Measurements from ENCODE around the gene AK6. TPM values are rescaled to one million over a fixed set of nuclear protein-coding genes. Genes with fewer than 3 reads are reported as not detected.
A peak's percentile ranks its signal among the peaks of the same experiment; 100 is the strongest.
"Not testable (repeated sequence)": the region's sequence is repeated elsewhere in the genome, so short reads cannot be mapped to it uniquely, and the experiment has no call there.

Gene AK6
- total RNA-seq, 1 donor from 2014 or later = 16.7 TPM

DNA sequence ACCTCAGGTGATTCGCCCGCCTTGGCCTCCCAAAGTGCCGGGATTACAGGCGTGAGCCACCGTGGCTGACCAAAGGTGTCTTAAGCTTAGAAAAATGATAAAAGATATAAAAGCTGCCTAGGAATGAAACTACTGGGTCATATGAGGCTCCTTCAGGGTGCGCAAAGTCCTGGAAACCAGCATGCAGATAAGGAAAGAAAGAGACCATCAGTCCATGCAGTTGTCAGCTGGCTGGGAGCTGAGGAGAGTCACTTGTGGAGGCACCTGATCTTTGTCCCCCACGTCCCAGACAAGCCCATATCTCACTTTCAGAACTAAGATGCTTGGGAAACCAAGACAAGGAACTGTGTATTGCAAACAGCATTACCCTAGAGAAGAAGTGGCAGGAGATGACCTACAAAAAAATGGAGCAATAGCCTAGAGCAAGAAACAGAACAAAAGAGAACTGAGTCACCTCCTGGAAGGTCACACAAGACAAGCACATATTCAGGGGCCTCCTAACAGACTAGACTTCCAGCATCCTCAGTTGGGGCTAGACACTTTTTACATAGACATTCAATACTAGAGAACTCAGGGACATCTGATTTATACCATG lies 33.9 kb downstream of the AK6 start:
- no peak for DNase-seq (ENCODE audit: low read depth in 2 of 2)

DNA sequence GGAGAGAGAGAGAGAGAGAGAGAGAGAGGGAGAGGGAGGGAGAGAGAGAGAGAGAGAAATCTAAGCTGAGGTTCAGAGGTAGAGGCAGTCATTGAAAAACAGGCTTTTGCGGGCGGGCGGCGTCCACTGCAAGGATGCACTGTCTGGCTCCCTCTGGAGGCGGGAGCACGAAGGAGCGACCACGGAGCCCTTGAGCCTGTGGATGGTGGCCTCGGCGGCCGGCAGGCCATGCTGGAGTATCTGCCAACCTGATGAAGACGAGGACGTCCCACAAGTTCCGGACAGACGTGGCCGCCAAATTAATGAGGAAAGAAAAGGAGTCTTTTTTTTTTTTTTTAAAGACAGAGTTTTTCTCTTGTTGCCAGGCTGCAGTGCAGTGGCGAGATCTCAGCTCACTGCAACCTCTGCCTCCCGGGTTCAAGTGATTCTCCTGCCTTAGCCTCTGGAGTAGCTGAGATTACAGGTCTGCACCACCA lies 34.5 kb downstream of the AK6 start:
- DNase-seq (ENCODE audit: low read depth in 2 of 2) = peak; percentile 61 to 81

DNA sequence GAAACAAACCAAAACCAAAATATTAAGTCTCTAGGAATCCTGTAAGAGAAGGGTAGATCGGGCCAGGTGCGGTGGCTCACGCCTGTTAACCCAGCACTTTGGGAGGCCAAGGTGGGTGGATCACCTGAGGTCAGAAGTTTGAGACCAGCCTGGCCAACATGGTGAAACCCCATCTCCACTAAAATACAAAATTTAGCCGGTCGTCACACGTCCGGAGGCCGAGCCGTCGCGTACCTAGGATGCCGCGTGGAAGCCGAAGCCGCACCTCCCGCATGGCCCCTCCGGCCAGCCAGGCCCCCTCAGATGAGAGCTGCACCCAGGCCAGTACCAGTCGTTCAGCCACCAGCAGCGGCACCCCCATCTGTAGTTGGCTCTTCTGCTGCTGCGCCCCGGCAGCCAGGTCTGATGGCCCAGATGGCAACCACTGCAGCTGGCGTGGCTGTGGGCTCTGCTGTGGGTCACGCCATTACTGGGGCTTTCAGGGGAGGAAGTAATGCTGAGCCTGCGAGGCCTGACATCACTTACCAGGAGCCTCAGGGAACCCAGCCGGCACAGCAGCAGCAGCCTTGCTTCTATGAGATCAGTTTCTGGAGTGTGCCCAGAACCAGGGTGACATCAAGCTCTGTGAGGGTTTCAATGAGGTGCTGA lies 35.5 kb downstream of the AK6 start:
- DNase-seq (ENCODE audit: low read depth in 2 of 2) = not testable (repeated sequence)

DNA sequence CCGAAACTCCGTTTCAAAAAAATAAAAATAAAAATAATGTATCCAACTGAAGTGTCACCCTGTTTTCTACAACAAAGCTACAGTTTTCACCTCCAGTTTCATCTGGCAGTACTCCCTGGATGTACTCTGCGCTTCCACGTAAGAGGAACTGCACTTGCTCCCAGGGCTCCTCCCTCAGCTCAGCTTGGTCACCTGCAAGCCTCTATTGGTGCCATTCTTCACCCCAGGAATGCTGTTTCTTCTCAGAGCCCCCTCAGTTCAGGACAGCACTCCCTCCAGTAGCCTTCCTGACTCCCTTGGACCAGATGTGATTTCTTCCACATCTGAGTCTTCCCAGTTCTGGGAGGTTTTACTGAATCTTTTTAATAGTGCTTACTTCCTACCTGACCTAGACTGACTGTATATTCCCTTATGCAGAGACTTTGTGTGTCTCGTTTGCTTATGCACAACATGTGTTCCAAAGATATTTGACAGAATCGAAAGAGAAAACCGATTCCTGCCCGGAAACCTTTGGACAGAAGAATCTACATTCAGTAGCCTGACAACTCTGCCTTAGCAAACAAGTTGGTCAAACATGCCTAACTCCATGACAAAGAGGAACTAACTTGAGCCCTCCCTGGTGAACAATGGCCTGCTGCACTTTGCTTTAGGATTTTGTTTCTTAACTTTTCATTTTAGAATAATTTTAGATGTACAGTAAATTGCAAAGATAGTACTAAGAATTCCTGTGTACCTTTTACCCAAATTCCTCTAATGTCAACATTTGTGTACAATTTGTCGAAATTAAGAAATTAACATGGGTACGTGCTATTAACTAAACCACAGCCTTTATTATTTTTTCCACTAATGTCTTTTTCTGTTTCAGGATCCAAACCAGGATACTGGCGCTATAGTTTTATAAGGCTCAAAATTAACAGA lies 37.5 kb downstream of the AK6 start:
- DNase-seq (ENCODE audit: low read depth in 2 of 2) = no peak

DNA sequence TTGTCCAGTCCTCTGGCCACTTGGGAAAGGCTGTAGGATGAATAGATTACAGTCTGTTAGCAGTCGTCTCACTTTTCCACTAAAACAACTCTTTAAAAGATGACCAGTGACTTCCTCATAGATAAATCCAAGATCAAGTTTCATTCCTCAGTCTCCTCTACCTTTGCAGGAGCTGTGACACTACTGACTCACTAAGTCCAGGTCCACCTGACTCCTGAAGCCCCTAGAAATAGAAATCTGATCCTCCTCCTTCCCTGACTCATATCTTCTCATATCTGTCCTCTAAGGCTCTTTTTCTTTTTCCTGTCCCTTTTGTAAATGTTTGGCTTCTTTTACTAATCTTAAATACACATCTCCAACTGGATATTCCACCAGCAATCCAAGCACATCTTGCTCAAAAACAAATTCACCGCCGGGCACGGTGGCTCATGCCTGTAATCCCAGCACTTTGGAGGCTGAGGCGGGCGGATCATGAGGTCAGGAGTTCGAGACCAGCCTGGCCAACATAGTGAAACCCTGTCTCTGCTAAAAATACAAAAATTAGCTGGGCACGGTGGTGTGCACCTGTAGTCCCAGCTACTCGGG lies 39.3 kb downstream of the AK6 start:
- no peak for DNase-seq (ENCODE audit: low read depth in 2 of 2)

DNA sequence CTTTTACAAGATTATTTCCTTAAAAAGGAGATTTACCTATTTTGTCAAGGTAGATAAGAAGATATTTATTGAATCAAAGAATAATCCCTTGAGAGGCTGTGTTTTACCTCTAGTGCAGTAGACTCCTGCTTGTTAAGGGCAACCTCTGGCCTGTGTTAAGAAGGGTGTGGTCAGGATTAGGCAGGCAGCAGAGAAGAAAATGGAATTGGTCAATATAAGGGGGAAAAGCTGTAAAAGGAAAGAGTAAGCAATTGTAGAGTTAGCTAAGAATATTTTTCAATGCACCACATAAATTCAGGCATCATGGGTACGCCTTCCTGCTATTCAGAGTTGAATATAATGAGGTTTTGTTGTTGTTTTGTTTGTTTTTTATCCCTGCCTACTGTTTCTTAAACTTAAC lies 43.0 kb downstream of the AK6 start:
- DNase-seq (ENCODE audit: low read depth in 2 of 2) = no peak

DNA sequence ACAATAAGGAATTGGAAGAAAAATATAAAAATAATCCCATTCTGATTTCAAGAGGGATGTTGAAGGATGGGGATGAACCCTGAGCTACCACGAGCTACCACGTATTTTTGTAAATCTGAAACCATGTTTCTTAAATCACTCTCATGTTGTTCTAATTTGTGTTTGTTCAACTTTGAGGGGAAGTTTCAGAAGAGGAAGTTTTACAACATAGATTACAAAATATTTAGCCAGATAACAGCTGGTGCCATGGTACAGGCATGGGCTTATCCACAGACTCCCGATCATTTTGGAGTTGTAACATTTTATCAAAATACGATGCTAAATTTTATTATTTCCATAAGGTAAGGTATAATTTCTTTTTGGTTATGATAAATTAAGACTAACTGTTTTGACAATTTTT lies 51.9 kb downstream of the AK6 start:
- no peak for DNase-seq (ENCODE audit: low read depth in 2 of 2)

DNA sequence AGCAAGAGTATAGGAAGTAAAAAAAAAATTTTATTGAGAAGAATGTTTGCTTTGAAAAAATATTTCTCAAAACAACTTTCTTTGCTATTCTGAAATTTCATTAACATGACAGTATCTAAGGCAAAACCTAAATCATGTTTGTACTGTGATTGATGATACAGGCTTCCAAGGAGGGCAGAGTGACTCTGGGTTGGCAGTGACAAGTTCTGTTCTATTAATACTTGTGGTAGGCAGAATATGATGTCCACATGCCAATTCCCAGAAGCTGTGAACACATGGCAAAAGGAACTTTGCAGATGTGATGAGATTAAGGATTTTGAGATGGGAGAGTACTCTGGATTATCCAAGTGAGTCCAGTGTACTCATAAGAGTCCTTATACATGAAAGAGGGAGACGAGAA lies 53.3 kb downstream of the AK6 start:
- no peak for DNase-seq (ENCODE audit: low read depth in 2 of 2)

DNA sequence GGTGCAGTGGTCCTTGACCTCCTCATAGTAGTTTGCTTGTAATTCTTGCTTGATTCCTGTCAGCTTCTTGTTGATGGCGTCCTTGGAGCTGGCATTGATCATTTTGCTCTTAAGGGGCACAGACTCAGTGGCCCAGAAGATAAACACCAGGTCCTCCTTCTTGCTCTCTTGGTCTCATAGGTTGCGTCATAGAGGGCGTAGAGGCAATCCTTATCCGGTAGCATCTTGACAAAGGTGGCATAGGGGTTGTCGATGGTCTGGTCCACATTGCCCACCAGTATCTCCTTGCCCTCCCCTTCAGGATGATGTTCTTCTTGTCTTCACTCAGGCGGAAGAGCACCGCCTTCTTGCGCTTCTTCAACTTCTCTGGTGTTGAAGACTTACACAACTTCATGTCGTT lies 55.9 kb downstream of the AK6 start:
- no peak for DNase-seq (ENCODE audit: low read depth in 2 of 2)

DNA sequence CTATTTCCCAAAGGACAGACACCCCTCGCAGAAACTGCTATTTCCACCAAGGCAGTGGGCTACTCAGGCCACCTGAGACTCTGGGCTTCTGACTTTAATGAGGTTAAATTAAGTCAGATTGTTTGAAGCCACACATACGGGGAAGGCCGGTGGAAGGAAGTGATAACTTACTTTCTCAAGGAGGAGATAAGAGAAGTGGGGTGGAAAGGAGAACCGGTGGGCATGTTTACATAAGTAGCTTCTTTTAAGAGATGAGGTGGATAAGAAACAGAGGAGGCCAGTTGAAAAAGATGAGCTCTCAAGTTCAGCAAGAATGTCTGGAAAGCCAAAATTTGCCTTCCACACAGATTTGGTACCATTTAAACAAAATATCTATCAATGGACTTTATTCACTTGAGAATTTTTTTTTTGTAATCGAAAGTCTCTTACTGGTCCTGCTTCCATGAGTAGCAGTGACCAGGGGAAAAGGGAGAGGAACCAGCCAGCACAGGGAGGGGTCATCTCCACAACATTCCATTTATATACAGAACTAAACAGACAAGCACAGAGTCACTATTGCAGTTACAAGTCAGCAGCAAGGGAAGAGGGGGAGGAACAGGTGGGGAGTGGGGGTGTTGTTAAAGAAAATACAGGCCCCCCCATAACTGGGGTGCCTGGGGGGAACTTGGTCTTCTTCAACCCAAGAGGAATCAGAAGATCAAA lies 56.7 kb downstream of the AK6 start:
- DNase-seq (ENCODE audit: low read depth in 2 of 2) = no peak

DNA sequence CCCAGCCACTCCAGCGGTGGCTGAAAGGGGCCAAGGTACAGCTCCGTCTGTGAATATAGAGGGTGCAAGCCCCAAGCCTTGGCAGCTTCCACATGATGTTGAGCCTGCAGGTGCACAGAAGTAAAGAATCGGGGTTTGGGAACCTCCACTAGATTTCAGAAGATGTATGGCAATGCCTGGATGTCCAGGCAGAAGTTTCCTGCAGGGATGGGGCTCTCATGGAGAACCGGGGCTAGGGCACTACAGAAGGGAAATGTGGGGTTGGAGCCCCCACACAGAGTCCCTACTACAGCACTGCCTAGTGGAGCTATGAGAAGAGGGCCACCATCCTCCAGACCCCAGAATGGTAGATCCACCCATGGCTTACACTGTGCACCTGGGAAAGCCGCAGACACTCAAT lies 59.9 kb downstream of the AK6 start:
- DNase-seq (ENCODE audit: low read depth in 2 of 2) = no peak

DNA sequence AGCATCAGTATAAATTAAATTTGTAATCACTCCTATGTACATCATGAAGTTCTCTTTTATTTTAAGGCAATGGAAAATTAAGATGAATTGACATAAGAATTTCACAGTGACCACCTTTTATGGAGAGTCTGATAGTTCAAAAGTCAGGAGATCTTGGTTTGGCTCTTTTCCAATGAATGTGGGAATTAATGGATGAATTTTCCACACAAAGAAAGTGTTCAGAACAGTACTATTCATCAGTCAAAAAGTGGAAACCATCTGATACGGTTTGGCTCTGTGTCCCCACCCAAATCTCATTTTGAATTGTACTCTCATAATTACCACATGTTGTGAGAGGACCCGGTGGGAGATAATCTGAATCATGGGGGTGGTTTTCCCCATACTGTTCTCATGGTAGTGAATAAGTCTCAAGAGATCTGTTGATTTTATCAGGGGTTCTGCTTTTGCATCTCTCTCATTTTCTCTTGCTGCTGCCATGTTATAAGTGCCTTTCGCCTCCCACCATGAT lies 61.2 kb downstream of the AK6 start:
- DNase-seq (ENCODE audit: low read depth in 2 of 2) = no peak

DNA sequence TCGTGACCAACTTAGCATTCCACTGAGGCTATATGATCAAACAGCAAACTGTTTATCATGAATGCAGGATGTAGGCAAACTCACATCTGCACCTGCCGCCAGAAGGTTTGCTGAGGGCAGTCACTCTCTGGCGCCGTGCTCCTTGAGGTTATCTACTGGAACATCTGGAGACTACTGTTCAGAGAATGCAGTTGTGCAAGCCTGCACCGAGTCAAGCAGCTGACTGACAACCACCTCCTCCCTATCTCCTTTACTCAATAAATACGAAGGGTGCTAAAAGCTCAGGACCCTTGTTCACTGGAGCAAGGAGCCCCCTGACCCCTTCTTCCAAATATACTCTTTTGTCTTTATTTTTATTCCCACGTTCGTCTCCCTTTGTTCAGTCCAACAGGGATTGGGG lies 63.8 kb downstream of the AK6 start:
- no peak for DNase-seq (ENCODE audit: low read depth in 2 of 2)

Other genes starting within 250 kb of the AK6 start
- gene CCNB1, start 202.4 kb downstream of the AK6 start, total RNA-seq = 37.0 and 115 TPM in 2 replicates
- 3.5 and 8.9 TPM in 2 replicates for gene CENPH, start 179.9 kb downstream of the AK6 start, total RNA-seq
- gene CDK7, start 134.6 kb downstream of the AK6 start, total RNA-seq = 24.9 and 37.9 TPM in 2 replicates
- 2.9 and 3.0 TPM in 2 replicates for gene CCDC125, start 36.7 kb downstream of the AK6 start, total RNA-seq
- gene TAF9, start within 50 bp of the AK6 start, total RNA-seq = 63.3 and 78.7 TPM in 2 replicates
- gene RAD17, start 298 bp upstream of the AK6 start, total RNA-seq = 9.0 and 11.7 TPM in 2 replicates
- gene MARVELD2, start 45.6 kb upstream of the AK6 start, total RNA-seq = 0.90 and 1.6 TPM in 2 replicates
- gene OCLN, start 123.3 kb upstream of the AK6 start, total RNA-seq = 0.90 and 1.5 TPM in 2 replicates
- gene GTF2H2C, start 190.7 kb upstream of the AK6 start, total RNA-seq = 15.8 and 25.3 TPM in 2 replicates